NCI-H2029 (cell line): ENCODE data around the gene ATG5.

ENCODE experiments used
- DNase-seq: peaks from one replicate; lab custom pipeline; 2025; lab: John Stamatoyannopoulos, UW

Gene ATG5

DNA sequence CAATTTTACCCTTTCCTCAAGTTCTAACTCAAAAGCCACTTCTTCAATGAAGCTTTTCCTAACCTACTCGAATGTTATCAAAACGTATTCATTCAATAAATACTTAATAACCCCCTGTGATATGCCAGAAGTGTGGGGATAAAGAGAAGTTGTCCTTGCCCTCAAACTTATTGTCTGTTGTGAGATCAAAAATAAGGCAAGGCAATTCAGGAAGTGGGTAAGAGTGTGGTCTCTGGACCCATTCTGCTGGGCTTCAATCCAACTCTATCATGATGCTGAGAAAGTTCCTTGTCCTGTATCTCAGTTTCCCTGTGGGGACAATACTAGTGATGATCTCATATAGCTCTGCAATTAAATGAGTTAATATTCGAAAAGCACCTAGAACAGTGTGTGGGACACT lies 146.7 kb downstream of the ATG5 start:
- DNase-seq, result no peak

DNA sequence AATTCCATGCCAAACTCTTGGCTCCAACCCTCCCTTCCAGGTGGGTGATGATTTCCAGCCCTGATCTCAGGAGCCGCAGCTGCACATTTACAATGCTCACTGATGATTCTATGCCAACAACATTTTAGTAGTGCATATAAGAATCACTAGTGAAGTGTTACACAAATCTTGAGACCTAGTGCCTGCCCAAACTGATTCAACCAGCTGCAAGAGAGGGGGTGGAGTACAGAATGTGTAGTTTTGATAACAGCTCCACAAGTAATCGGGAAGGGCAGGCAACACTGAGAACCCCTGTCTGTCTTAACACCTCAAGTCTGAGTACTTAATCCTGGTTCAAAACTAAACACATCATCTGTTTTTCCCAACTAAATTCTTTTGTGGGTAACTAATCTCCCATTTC lies 147.8 kb downstream of the ATG5 start:
- DNase-seq, result no peak

DNA sequence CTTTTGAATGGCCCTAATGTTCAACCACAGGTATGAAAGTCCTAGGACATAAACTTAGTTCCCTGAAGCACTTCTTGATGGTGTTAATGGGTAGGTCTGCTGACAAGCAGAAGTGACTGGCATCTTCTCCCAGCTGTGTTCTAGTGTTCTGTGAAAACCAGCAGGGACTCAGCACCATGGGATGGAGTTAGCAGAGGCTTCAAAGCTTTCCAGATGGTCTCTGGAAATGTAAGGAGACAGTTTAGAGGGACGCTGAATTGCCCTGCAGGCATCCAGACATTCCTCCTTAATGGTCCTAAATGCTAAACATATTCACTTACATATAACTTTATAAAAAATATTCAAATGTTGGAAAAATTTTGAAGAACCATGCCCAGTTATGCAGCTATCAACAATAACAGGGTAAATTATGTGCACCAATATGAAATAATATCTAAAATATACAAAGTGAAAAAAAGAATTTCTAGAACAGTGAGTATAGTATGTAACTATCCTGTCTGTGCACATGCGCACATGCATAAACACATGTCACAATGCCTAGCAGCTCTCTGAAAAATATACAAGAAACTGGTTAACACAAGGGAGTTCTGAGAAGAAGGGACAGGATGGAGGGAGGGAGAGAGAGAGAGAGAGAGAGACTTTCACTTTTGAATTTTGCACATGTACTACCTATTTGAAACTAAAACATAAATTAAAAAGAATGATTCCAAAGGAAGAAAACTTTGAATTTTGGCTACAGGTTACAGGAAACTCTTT lies 152.3 kb downstream of the ATG5 start:
- no peak for DNase-seq

- no peak for DNase-seq
These were observed 155.3 kb downstream of the ATG5 start for GRCh38 chr6:106170030-106170791.

GRCh38 chr6:106169517-106169916 lies 156.0 kb downstream of the ATG5 start:
- no peak for DNase-seq

- DNase-seq, result peak; percentile 70
These were observed 157.3 kb downstream of the ATG5 start for GRCh38 chr6:106168097-106168888.

- DNase-seq, result no peak
These were observed 158.3 kb downstream of the ATG5 start for GRCh38 chr6:106167096-106167814.

GRCh38 chr6:106165885-106166485 lies 159.6 kb downstream of the ATG5 start:
- peak; percentile 16 for DNase-seq

DNA sequence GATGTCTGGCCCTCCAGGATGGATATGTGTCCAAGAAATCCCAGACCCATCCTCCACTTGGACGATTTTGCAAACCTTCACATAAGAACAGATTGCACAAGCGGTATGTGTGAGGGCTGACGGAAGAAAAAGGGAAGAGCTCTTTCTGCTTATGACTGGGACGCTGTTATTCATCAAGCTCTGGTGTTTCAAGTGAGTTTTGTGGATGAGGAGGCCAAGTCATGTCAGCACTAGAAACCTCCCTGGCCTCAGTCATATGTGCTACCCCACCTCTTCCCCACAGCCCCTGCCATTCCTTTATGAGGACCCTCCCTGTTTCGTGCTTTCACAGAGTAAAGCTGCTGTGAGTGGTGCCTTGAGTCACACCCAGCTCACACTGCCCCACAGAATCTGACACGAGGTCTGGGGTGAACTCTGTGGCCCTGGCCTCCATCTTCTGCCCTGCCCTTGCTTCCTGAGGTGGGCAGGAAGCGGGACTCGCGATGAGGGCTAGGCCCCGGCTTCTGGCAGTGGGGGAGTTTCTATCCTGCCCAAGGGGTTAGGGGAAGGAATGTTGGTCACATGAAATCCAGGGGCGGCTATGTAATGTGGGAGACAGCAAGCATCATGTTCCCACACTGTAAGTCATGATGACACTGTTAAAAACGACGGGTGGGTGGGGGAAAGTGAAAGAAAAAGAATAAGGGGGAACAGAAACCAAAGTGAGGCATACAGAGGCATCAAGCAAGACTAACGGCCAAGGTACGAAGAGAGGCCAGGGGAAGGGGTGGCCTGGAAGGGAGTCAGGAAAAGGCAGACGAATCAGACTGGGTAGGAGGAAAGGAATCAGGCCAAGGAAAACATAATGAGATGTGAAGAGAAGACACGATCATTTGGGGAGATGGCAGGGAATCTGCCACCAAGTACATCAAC lies 161.3 kb downstream of the ATG5 start:
- DNase-seq, result no peak

- no peak for DNase-seq
These were observed 162.1 kb downstream of the ATG5 start for GRCh38 chr6:106163446-106163965.

DNA sequence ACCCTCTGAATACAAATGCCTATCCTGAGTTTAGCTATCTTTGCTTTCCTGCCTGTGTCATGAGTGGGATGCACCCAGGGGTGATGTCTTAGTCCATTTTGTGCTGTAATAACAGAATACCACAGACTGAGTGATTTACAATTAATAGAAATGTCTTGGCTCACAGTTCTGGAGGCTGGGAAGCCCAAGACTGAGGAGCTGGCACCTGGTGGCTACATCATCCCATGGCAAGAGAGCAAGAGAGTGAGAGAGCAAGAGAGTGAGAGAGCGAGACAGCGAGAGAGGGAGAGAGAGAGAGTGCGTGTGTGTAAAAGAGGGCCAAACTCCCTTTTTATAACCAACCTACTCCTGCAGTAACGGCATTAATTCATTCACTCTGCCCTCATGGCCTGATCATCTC lies 162.6 kb downstream of the ATG5 start:
- no peak for DNase-seq

DNA sequence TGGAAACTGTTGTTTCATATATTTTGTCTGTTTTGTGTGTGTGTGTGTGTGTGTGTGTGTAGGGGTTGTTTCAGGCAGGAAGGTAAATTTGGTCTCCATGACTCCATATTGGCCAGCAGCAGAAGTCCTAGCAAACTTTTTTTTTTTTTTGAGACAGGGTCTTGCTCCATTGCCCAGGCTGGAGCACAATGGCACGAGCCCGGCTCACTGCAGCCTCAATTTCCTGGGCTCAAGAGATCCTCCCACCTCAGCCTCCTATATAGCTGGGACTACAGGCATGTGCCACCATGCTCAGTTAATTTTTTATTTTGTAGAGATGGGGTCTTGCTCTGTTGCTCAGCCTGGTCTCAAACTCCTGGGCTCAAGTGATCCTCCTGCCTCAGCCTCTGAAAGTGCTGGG lies 163.7 kb downstream of the ATG5 start:
- no peak for DNase-seq

GRCh38 chr6:106161311-106161874 lies 164.2 kb downstream of the ATG5 start:
- no peak for DNase-seq

GRCh38 chr6:106160189-106160588 lies 165.4 kb downstream of the ATG5 start:
- DNase-seq, result no peak

DNA sequence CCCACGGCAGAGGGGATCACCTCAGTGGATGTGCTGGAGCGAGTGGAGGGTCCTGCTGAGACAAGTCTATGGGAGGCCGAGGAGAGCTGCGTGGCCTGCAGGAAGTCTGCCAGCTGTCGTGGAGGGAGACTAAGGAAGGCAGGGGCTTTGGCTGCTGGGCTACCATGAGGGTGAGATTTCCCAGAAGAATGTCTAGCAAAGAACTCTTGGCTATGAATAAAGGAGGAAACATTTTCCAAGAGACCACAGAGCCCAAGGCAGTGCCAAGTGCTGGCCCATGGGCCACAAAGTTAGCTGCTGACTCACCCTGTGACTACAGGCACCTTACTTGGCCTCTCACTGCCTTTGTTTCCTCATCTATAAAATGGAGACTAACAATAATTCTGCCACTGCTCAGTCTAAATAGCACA lies 166.0 kb downstream of the ATG5 start:
- no peak for DNase-seq

GRCh38 chr6:106158816-106159215 lies 166.7 kb downstream of the ATG5 start:
- no peak for DNase-seq

DNA sequence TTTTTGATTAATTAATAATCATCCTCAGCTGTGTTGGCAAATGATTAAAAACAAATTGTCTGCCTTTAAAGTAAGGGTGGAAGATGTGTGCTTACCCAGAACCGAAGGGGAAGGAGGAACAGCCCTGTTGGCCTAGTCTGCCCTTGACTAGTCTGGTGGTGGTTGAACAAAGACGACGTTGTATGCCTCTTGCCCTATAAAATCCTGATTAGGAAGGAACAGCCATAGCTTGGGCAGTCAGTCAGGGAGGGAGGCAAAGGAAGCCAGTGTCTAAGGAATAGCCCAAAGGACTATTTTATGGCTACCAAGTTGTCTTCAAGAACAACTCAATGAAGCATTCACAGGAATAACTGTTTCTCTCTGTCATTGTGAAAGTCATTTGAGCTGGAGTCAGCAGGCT lies 168.7 kb downstream of the ATG5 start:
- no peak for DNase-seq

DNA sequence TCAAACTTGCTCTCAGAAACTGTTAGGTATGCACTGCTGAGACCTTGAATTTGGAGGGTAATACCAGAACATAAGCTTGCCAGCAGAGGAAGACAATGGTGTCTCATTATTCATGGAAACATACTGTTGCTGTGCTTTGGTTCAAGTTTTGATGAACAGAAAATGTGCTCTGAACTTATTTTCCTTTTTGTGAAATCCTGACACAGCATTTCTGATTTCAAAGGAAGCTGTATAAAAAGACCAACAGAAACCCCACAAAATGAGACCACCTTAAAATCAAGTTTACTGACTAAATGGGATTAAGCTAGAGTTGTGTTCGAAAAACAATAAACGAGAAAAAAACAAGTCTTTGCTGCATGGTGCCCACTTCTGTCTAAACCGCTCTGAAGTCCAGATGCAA lies 169.1 kb downstream of the ATG5 start:
- DNase-seq, result no peak

DNA sequence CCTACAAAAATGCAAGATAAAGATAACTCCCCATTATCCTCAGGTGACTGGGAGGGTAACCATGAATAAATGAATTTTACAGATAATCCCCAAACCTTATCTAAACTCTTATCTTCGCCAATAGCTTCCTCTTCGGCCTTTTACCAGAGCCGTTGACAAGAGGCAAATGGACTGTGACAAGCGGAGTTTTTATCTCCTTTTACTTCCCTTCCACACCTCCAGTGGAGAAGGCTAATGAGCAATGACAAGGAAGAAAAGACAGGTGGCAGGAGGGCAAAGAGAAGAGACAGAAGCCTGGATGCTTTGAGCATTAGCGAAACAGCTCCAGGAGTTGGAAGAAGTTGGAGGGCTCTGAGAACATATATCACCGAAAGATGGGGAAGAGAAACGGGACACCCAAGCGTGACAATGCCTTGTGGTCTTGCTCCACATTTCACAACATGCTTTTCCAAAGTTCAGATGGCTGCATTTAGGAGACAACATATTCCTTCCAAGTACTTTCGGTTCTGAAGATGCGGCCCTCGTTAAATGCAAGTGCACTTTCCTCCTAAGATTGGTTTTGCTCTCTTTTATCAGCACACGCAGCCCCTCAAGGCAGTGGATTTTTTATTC lies 170.2 kb downstream of the ATG5 start:
- no peak for DNase-seq

DNA sequence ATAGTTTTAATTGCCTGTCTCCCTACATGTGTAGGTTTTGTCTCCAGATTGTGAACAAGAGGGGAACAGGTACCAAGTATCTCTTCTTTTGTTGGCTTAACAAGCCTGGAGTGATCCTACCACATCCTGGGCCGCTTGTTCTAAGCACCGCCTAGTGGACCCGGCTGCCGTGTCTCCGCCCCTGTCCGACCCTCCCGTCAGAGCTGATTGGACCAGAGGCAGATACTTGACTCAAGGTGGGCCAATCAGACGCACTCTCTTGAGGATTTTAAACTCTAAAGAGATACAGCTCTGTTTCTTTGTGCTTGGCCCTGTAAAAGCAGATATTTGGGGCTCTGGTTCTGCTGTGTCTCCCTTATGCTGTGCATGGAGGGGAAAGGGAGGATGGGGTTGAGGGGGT lies 171.2 kb downstream of the ATG5 start:
- DNase-seq, result no peak
